ENCODE results near the gene EYA2. TPM values are rescaled to one million over a fixed set of nuclear protein-coding genes. Genes with fewer than 3 reads are reported as not detected.

Gene EYA2
- total RNA-seq, 2 experiments from 2014 or later, result not detected

GRCh38 chr20:47070176-47070575, 175.5 kb downstream of the EYA2 start:
- DNase-seq, result no peak
- H3K9me3 Mint-ChIP-seq, result peaks cover 21% of the 10 kb centered on the region
- no peaks in the 10 kb centered on the region for H3K36me3 Mint-ChIP-seq
- peaks cover 16% of the 10 kb centered on the region for H3K27me3 Mint-ChIP-seq
- no peak overlapping the region for H3K4me3 Mint-ChIP-seq
- no peak overlapping the region for H3K27ac Mint-ChIP-seq
- H3K4me1 Mint-ChIP-seq, result no peaks in the 10 kb centered on the region

GRCh38 chr20:47071646-47072185, 177.1 kb downstream of the EYA2 start:
- Mint-ChIP-seq H3K36me3 (no peaks in the 10 kb centered on the region), H3K27me3 (peaks cover 14% of the 10 kb centered on the region), H3K4me1 (no peaks in the 10 kb centered on the region), H3K9me3 (peaks cover 24% of the 10 kb centered on the region), H3K27ac (no peak overlapping the region), H3K4me3 (no peak overlapping the region)
- no peak for DNase-seq

GRCh38 chr20:47073766-47074475, 179.3 kb downstream of the EYA2 start:
- DNase-seq, result no peak
- no peaks in the 10 kb centered on the region for H3K36me3 Mint-ChIP-seq
- H3K4me1 Mint-ChIP-seq, result no peaks in the 10 kb centered on the region
- no peak overlapping the region for H3K27ac Mint-ChIP-seq
- H3K4me3 Mint-ChIP-seq, result no peak overlapping the region
- peaks cover 7% of the 10 kb centered on the region for H3K9me3 Mint-ChIP-seq
- peaks cover 15% of the 10 kb centered on the region for H3K27me3 Mint-ChIP-seq

GRCh38 chr20:47075263-47075662, 180.6 kb downstream of the EYA2 start:
- Mint-ChIP-seq H3K4me1 (no peaks in the 10 kb centered on the region), H3K27ac (no peak overlapping the region), H3K9me3 (peaks cover 9% of the 10 kb centered on the region), H3K36me3 (no peaks in the 10 kb centered on the region), H3K4me3 (no peak overlapping the region), H3K27me3 (peaks cover 19% of the 10 kb centered on the region)
- no peak for DNase-seq

GRCh38 chr20:47079047-47079446, 184.4 kb downstream of the EYA2 start:
- no peak overlapping the region for H3K27ac Mint-ChIP-seq
- H3K4me3 Mint-ChIP-seq, result no peak overlapping the region
- peaks cover 9% of the 10 kb centered on the region for H3K9me3 Mint-ChIP-seq

GRCh38 chr20:47080365-47080764, 185.7 kb downstream of the EYA2 start:
- no peaks in the 10 kb centered on the region for H3K4me1 Mint-ChIP-seq
- DNase-seq, result no peak
- H3K9me3 Mint-ChIP-seq, result peaks cover 9% of the 10 kb centered on the region
- peaks cover 18% of the 10 kb centered on the region for H3K27me3 Mint-ChIP-seq
- H3K36me3 Mint-ChIP-seq, result no peaks in the 10 kb centered on the region
- no peak overlapping the region for H3K27ac Mint-ChIP-seq
- H3K4me3 Mint-ChIP-seq, result no peak overlapping the region

More at GRCh38 chr20:47079047-47079446, 184.4 kb downstream of the EYA2 start:
- Mint-ChIP-seq H3K36me3 (no peaks in the 10 kb centered on the region), H3K27me3 (peaks cover 20% of the 10 kb centered on the region), H3K4me1 (no peaks in the 10 kb centered on the region)
- no peak for DNase-seq

GRCh38 chr20:47086316-47086715, 191.7 kb downstream of the EYA2 start:
- Mint-ChIP-seq H3K9me3 (no peaks in the 10 kb centered on the region), H3K36me3 (no peaks in the 10 kb centered on the region), H3K4me3 (no peak overlapping the region), H3K27ac (no peak overlapping the region), H3K27me3 (peaks cover 11% of the 10 kb centered on the region), H3K4me1 (no peaks in the 10 kb centered on the region)
- no peak for DNase-seq

- no peaks in the 10 kb centered on the region for H3K36me3 Mint-ChIP-seq
- H3K27me3 Mint-ChIP-seq, result peaks cover 4% of the 10 kb centered on the region
- no peak for DNase-seq
- H3K4me1 Mint-ChIP-seq, result no peaks in the 10 kb centered on the region
- no peak overlapping the region for H3K27ac Mint-ChIP-seq
- no peak overlapping the region for H3K4me3 Mint-ChIP-seq
- no peaks in the 10 kb centered on the region for H3K9me3 Mint-ChIP-seq
These were observed 193.7 kb downstream of the EYA2 start for GRCh38 chr20:47088335-47088734.

GRCh38 chr20:47089151-47089550, 194.5 kb downstream of the EYA2 start:
- Mint-ChIP-seq H3K27ac (no peak overlapping the region), H3K4me1 (no peaks in the 10 kb centered on the region), H3K27me3 (peaks cover 4% of the 10 kb centered on the region), H3K9me3 (no peaks in the 10 kb centered on the region), H3K36me3 (no peaks in the 10 kb centered on the region), H3K4me3 (no peak overlapping the region)
- DNase-seq, result no peak

GRCh38 chr20:47090835-47091234, 196.2 kb downstream of the EYA2 start:
- no peak overlapping the region for H3K4me3 Mint-ChIP-seq
- H3K27me3 Mint-ChIP-seq, result peaks cover 4% of the 10 kb centered on the region
- no peaks in the 10 kb centered on the region for H3K4me1 Mint-ChIP-seq
- H3K27ac Mint-ChIP-seq, result no peak overlapping the region
- DNase-seq, result no peak
- H3K9me3 Mint-ChIP-seq, result peaks cover 2% of the 10 kb centered on the region
- no peaks in the 10 kb centered on the region for H3K36me3 Mint-ChIP-seq

GRCh38 chr20:47093320-47093966, 198.8 kb downstream of the EYA2 start:
- Mint-ChIP-seq H3K4me1 (no peaks in the 10 kb centered on the region), H3K36me3 (no peaks in the 10 kb centered on the region), H3K4me3 (no peak overlapping the region), H3K27ac (no peak overlapping the region), H3K9me3 (peaks cover 5% of the 10 kb centered on the region), H3K27me3 (peaks cover 17% of the 10 kb centered on the region)
- DNase-seq, result no peak

GRCh38 chr20:47095690-47096089, 201.0 kb downstream of the EYA2 start:
- H3K36me3 Mint-ChIP-seq, result no peaks in the 10 kb centered on the region
- peaks cover 5% of the 10 kb centered on the region for H3K9me3 Mint-ChIP-seq
- H3K27ac Mint-ChIP-seq, result no peak overlapping the region
- H3K4me3 Mint-ChIP-seq, result no peak overlapping the region
- H3K4me1 Mint-ChIP-seq, result no peaks in the 10 kb centered on the region
- H3K27me3 Mint-ChIP-seq, result peaks cover 23% of the 10 kb centered on the region
- no peak for DNase-seq

GRCh38 chr20:47097691-47098622, 203.3 kb downstream of the EYA2 start:
- H3K27ac Mint-ChIP-seq, result no peak overlapping the region
- no peak for DNase-seq
- no peaks in the 10 kb centered on the region for H3K36me3 Mint-ChIP-seq
- H3K9me3 Mint-ChIP-seq, result peaks cover 12% of the 10 kb centered on the region
- peaks cover 25% of the 10 kb centered on the region for H3K27me3 Mint-ChIP-seq
- H3K4me1 Mint-ChIP-seq, result no peaks in the 10 kb centered on the region
- no peak overlapping the region for H3K4me3 Mint-ChIP-seq

- DNase-seq, result no peak
- Mint-ChIP-seq H3K9me3 (peaks cover 16% of the 10 kb centered on the region), H3K4me1 (no peaks in the 10 kb centered on the region), H3K4me3 (no peak overlapping the region), H3K27me3 (peaks cover 30% of the 10 kb centered on the region), H3K27ac (no peak overlapping the region), H3K36me3 (no peaks in the 10 kb centered on the region)
These were observed 204.4 kb downstream of the EYA2 start for GRCh38 chr20:47099093-47099492.
